ENCODE measurements around the gene FBN1. TPM values are rescaled to one million over a fixed set of nuclear protein-coding genes. Genes with fewer than 3 reads are reported as not detected.

The FBN1 gene
- total and polyA plus RNA-seq, 12 donors = 5.6 to 84.6 (median 54.5) TPM

- TF ChIP-seq POLR2A (IDR thresholded peaks at IDR 0.05) = no peak
- TF ChIP-seq, protein P1, sequence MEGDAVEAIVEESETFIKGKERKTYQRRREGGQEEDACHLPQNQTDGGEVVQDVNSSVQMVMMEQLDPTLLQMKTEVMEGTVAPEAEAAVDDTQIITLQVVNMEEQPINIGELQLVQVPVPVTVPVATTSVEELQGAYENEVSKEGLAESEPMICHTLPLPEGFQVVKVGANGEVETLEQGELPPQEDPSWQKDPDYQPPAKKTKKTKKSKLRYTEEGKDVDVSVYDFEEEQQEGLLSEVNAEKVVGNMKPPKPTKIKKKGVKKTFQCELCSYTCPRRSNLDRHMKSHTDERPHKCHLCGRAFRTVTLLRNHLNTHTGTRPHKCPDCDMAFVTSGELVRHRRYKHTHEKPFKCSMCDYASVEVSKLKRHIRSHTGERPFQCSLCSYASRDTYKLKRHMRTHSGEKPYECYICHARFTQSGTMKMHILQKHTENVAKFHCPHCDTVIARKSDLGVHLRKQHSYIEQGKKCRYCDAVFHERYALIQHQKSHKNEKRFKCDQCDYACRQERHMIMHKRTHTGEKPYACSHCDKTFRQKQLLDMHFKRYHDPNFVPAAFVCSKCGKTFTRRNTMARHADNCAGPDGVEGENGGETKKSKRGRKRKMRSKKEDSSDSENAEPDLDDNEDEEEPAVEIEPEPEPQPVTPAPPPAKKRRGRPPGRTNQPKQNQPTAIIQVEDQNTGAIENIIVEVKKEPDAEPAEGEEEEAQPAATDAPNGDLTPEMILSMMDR (IDR thresholded peaks at IDR 0.05) = no peak
- H3K4me1 ChIP-seq (replicated peaks in 1 of 2) = peaks cover 9 to 13% of the 10 kb centered on the region in 2 donors
- H3K9me3 ChIP-seq (replicated peaks in 1 of 3) = no peaks in the 10 kb centered on the region
- peak overlapping the region in 2 of 5 donors; percentile 3 to 8 for H3K27ac ChIP-seq
- WGBS, 4 donors = 66 to 93% (median 84%) methylated on average over 4 to 5 of the region's 5 CpGs
- H3K4me3 ChIP-seq = no peak overlapping the region
- H3K36me3 ChIP-seq (replicated peaks in 1 of 2) = no peaks in the 10 kb centered on the region
- H3K27me3 ChIP-seq = no peaks in the 10 kb centered on the region
- intact Hi-C loops (cut with DNase I) = no loop called here
- peak in 1 of 7 donors; percentile 17 for DNase-seq
Observed at GRCh38 chr15:48395521-48396011, 249.9 kb downstream of the FBN1 start.

GRCh38 chr15:48394970-48395369, 250.5 kb downstream of the FBN1 start:
- H3K27ac ChIP-seq = peak overlapping the region in 1 of 5 donors; percentile 10
- H3K9me3 ChIP-seq (replicated peaks in 1 of 3) = no peaks in the 10 kb centered on the region
- peaks cover 9 to 18% of the 10 kb centered on the region in 2 donors for H3K4me1 ChIP-seq (replicated peaks in 1 of 2)
- H3K27me3 ChIP-seq = no peaks in the 10 kb centered on the region
- TF ChIP-seq, protein P1 (IDR thresholded peaks at IDR 0.05) = no peak
- no peak for TF ChIP-seq POLR2A (IDR thresholded peaks at IDR 0.05)
- intact Hi-C loops (cut with DNase I) = no loop called here
- H3K4me3 ChIP-seq = no peak overlapping the region
- no peaks in the 10 kb centered on the region for H3K36me3 ChIP-seq (replicated peaks in 1 of 2)
- no peak for DNase-seq
- 83 to 98% (median 90%) methylated on average over 4 of the region's 4 CpGs for WGBS, 4 donors

- no peak overlapping the region for H3K4me3 ChIP-seq
- TF ChIP-seq, protein P1 (IDR thresholded peaks at IDR 0.05) = no peak
- TF ChIP-seq POLR2A (IDR thresholded peaks at IDR 0.05) = no peak
- H3K27ac ChIP-seq = no peak overlapping the region
- intact Hi-C loops (cut with DNase I) = no loop called here
- no peaks in the 10 kb centered on the region for H3K36me3 ChIP-seq (replicated peaks in 1 of 2)
- no peaks in the 10 kb centered on the region for H3K9me3 ChIP-seq (replicated peaks in 1 of 3)
- H3K4me1 ChIP-seq (replicated peaks in 1 of 2) = peaks cover 13 to 28% of the 10 kb centered on the region in 2 donors
- H3K27me3 ChIP-seq = no peaks in the 10 kb centered on the region
- no peak for DNase-seq
- WGBS, 4 donors = 72 to 82% (median 80%) methylated on average over 11 to 15 of the region's 15 CpGs
Observed at GRCh38 chr15:48393645-48394506, 251.6 kb downstream of the FBN1 start.

DNA sequence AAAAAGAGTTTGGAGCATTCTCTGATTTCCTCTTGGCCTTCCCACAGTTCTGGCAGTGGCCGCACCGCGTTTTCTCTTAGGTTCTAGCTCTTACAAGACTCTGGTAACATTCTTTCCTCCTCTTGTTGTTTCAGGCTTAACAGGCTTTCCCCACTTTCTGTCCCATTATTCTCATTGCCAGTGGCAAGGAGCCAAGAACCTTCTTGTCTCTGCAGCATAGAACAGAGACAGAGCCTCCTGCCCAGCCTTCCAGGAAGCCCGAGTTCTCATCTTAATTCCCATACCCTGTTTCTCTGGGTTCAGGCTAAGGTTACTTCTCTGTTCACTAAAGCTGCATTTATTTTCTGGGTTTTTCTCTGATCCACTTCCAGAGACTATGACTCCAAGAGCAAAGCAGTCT, 253.2 kb downstream of the FBN1 start:
- Histone ChIP-seq H3K4me3 (no peak overlapping the region), H3K27ac (peak overlapping the region in 3 of 5 donors; percentile 38 to 62 (median 52)), H3K27me3 (no peaks in the 10 kb centered on the region), H3K4me1 (replicated peaks in 1 of 2) (peaks cover 5 to 24% of the 10 kb centered on the region in 2 donors), H3K36me3 (replicated peaks in 1 of 2) (no peaks in the 10 kb centered on the region), H3K9me3 (replicated peaks in 1 of 3) (no peaks in the 10 kb centered on the region)
- peak; percentile 42 to 79 (median 59) for DNase-seq
- intact Hi-C loops (cut with DNase I) = no loop called here
- 29 to 43% (median 35%) methylated on average over 4 of the region's 4 CpGs for WGBS, 4 donors
- no peak for TF ChIP-seq POLR2A (IDR thresholded peaks at IDR 0.05)
- TF ChIP-seq, protein P1 (IDR thresholded peaks at IDR 0.05) = no peak

Measured in adrenal gland (tissue), 12 donors.